Keratinocyte (primary cell): ENCODE results near the gene FSIP1. TPM values are rescaled to one million over a fixed set of nuclear protein-coding genes. Genes with fewer than 3 reads are reported as not detected.
A peak's percentile ranks its signal among the peaks of the same experiment; 100 is the strongest.

Source experiments
- DNase-seq: peaks from one replicate; pipeline ENCODE4 v3.0.0-alpha.2; 2011; ENCODE audit warnings: low read depth, missing footprints, low spot score
- FAIRE-seq: peaks from 2 replicates; lab custom pipeline; 2011; peaks lifted over from hg19 to GRCh38; lab: Jason Lieb, UNC
- H2AFZ ChIP-seq: 2 replicates; pipeline ENCODE4 v1.6.0; 2012; ENCODE audit warnings: low read length, control low read depth, inconsistent platforms; ENCODE audit not compliant: control insufficient read depth
- H3K27ac ChIP-seq: 2 replicates; pipeline ENCODE4 v1.5.1; 2011; ENCODE audit warnings: low read length; ENCODE audit not compliant: control insufficient read depth, insufficient read depth
- H3K27me3 ChIP-seq: 3 replicates; pipeline ENCODE4 v1.6.0; 2011; ENCODE audit warnings: low read length; ENCODE audit not compliant: control insufficient read depth, insufficient read depth; ENCODE audit errors: extremely low read depth
- H3K36me3 ChIP-seq, 2 experiments: 2 replicates in 1 of 2; 3 replicates in 1 of 2; pipeline ENCODE4 v1.5.1; 2011; ENCODE audit warnings: low read length in 2 of 2, mild to moderate bottlenecking in 1 of 2; ENCODE audit not compliant: control insufficient read depth in 2 of 2, insufficient read depth in 2 of 2; ENCODE audit errors: extremely low read depth in 1 of 2
- H3K4me1 ChIP-seq: 3 replicates; pipeline ENCODE4 v1.5.1; 2011; ENCODE audit warnings: low read length; ENCODE audit not compliant: control insufficient read depth, insufficient read depth; ENCODE audit errors: extremely low read depth
- H3K4me2 ChIP-seq: 3 replicates; pipeline ENCODE4 v1.6.0; 2011; ENCODE audit warnings: low read depth, low read length; ENCODE audit not compliant: control insufficient read depth, insufficient read depth; ENCODE audit errors: extremely low read depth
- H3K4me3 ChIP-seq, 3 experiments: fragments of 200-600 bp in 1 of 3; sonication (generic) in 1 of 3; 2 replicates in 2 of 3; 3 replicates in 1 of 3; pipeline ENCODE4 v1.5.1; 2011 to 2016; ENCODE audit warnings: low read length in 3 of 3, mild to moderate bottlenecking in 3 of 3, control low read depth in 2 of 3, inconsistent platforms in 1 of 3, low read depth in 1 of 3, mixed read lengths in 1 of 3, mixed run types in 1 of 3, moderate library complexity in 1 of 3; ENCODE audit not compliant: control insufficient read depth in 2 of 3, insufficient read depth in 2 of 3; ENCODE audit errors: extremely low read depth in 1 of 3
- H3K79me2 ChIP-seq: 2 replicates; pipeline ENCODE4 v1.6.0; 2012; ENCODE audit warnings: low read length; ENCODE audit not compliant: control insufficient read depth, insufficient read depth
- H3K9ac ChIP-seq: 3 replicates; pipeline ENCODE4 v1.6.0; 2011; ENCODE audit warnings: low read length; ENCODE audit not compliant: control insufficient read depth, insufficient read depth; ENCODE audit errors: extremely low read depth
- H3K9me1 ChIP-seq: 3 replicates; pipeline ENCODE4 v1.6.0; 2011; ENCODE audit warnings: low read length; ENCODE audit not compliant: control insufficient read depth, insufficient read depth; ENCODE audit errors: extremely low read depth
- H3K9me3 ChIP-seq: 2 replicates; pipeline ENCODE4 v1.5.1; 2012; ENCODE audit warnings: low read depth, low read length; ENCODE audit not compliant: control insufficient read depth
- H4K20me1 ChIP-seq: 3 replicates; pipeline ENCODE4 v1.6.0; 2011; ENCODE audit warnings: low read length; ENCODE audit not compliant: control insufficient read depth, insufficient read depth; ENCODE audit errors: extremely low read depth
- EZH2 ChIP-seq: IDR thresholded peaks from one replicate; pipeline ENCODE4 v1.6.1; 2012; ENCODE audit warnings: inconsistent platforms, mild to moderate bottlenecking, low read length, moderate library complexity
- dilution Hi-C: fragments of 300-500 bp; cut with MboI; formaldehyde crosslinking; loops from one replicate; pipeline ENCODE4 v1.7.0; 2020; ENCODE audit warnings: low sequenced_read_pairs; ENCODE audit not compliant: extremely low pct_ligation_motif_present
- polyA plus RNA-seq, 5 experiments: library from polyadenylated mRNA; depleted of rRNA in 3 of 5; stranded (reverse) in 3 of 5; stranded (forward) in 1 of 5; unstranded in 1 of 5; fragments of >200 nt; gene quantifications; 1 replicate in 1 of 5; 2 replicates in 3 of 5; 3 replicates in 1 of 5; pipeline versions ENCODE4 v1.2.1 to v1.2.3, GENCODE V29; 2011 to 2012; ENCODE audit warnings: missing spikeins in 2 of 5, low read depth in 1 of 5, low replicate concordance in 1 of 5
- TF ChIP-seq, protein P1 (sequence below), 3 experiments: IDR thresholded peaks in 1 of 3; conservative IDR thresholded peaks in 1 of 3; optimal IDR thresholded peaks in 1 of 3; 2 replicates in 2 of 3; 3 replicates in 1 of 3; pipeline versions ENCODE3 to v1.5.1; 2011; ENCODE audit warnings: low read length in 3 of 3, mild to moderate bottlenecking in 3 of 3, moderate library complexity in 2 of 3, control low read depth in 1 of 3, inconsistent platforms in 1 of 3; ENCODE audit not compliant: insufficient read depth in 2 of 3; ENCODE audit errors: extremely low read depth in 1 of 3

Gene FSIP1
- polyA plus RNA-seq, 1 donor (not counting 4 experiments of a cell fraction or from before 2014, with no cell fraction given), result 1.5 TPM

DNA sequence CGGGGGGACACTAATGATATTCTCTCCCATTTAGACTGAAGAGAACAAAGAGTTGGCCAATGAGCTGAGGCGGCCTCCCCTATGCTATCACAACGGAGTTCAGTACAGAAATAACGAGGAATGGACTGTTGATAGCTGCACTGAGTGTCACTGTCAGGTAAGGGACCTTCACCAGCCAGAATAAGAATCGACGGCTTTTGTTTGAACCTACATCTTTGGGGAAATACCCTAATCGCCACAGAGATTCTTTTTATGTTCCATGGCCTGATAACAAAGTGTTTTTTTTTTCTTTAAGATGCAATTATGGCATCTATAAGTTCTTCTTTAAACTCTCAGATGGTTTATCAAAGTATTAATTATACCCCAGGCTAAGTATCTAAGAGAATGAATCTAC, 198.4 kb downstream of the FSIP1 start:
- Histone ChIP-seq H3K9me3 (no peaks in the 10 kb centered on the region), H3K27ac (peak overlapping the region; percentile 36), H3K4me3 (peak overlapping the region in 2 of 3 experiments; percentile 27 to 63), H3K36me3 (peaks cover 42 to 69% of the 10 kb centered on the region in 2 experiments), H3K79me2 (peaks cover 29% of the 10 kb centered on the region), H3K27me3 (no peaks in the 10 kb centered on the region), H3K9me1 (no peaks in the 10 kb centered on the region), H2AFZ (no peak overlapping the region), H4K20me1 (peaks cover 64% of the 10 kb centered on the region), H3K9ac (peak overlapping the region; percentile 34), H3K4me2 (peak overlapping the region; percentile 52), H3K4me1 (peaks cover 21% of the 10 kb centered on the region)
- dilution Hi-C loops, result no loop called here
- no peak for TF ChIP-seq EZH2
- TF ChIP-seq, protein P1, sequence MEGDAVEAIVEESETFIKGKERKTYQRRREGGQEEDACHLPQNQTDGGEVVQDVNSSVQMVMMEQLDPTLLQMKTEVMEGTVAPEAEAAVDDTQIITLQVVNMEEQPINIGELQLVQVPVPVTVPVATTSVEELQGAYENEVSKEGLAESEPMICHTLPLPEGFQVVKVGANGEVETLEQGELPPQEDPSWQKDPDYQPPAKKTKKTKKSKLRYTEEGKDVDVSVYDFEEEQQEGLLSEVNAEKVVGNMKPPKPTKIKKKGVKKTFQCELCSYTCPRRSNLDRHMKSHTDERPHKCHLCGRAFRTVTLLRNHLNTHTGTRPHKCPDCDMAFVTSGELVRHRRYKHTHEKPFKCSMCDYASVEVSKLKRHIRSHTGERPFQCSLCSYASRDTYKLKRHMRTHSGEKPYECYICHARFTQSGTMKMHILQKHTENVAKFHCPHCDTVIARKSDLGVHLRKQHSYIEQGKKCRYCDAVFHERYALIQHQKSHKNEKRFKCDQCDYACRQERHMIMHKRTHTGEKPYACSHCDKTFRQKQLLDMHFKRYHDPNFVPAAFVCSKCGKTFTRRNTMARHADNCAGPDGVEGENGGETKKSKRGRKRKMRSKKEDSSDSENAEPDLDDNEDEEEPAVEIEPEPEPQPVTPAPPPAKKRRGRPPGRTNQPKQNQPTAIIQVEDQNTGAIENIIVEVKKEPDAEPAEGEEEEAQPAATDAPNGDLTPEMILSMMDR (optimal IDR thresholded peaks at IDR 0.05 in 1 of 3, IDR thresholded peaks at IDR 0.05 in 1 of 3, conservative IDR thresholded peaks at IDR 0.05 in 1 of 3; ENCODE audit: extremely low read depth in 1 of 3, insufficient read depth in 2 of 3, low read length in 3 of 3), result no peak
- FAIRE-seq (no peak), DNase-seq (peak; percentile 30)

DNA sequence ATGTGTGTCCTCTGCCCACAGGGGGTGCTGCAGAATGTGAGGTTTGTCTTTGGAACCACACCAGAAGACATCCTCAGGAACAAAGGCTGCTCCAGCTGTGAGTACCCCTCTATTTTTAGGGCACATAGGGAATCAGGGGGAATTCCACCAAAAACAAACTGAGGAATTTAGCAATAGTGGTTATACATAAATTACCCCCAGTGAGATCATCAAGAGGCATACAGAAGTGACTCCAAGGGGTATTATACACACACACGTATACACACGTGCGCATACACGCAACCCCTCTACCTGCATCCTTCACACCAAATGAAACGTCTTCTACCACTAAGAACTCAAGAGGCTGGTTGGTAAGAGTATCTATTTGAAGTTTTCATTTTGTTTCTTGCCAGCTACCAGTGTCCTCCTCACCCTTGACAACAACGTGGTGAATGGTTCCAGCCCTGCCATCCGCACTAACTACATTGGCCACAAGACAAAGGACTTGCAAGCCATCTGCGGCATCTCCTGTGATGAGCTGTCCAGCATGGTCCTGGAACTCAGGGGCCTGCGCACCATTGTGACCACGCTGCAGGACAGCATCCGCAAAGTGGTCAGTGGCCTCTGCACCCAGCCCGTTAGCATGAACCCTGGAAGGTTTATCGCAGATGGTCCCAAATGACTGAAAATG, 198.9 kb downstream of the FSIP1 start:
- dilution Hi-C loops, result no loop called here
- Histone ChIP-seq H3K9me1 (no peaks in the 10 kb centered on the region), H3K36me3 (peaks cover 39 to 64% of the 10 kb centered on the region in 2 experiments), H3K4me1 (peaks cover 26% of the 10 kb centered on the region), H3K4me3 (peak overlapping the region in 2 of 3 experiments; percentile 41 to 63), H3K9ac (peak overlapping the region; percentile 34), H3K9me3 (no peaks in the 10 kb centered on the region), H3K27me3 (no peaks in the 10 kb centered on the region), H2AFZ (no peak overlapping the region), H3K79me2 (peaks cover 29% of the 10 kb centered on the region), H4K20me1 (peaks cover 59% of the 10 kb centered on the region), H3K27ac (peak overlapping the region; percentile 36), H3K4me2 (peak overlapping the region; percentile 52)
- DNase-seq, result peak; percentile 56
- TF ChIP-seq, protein P1 (optimal IDR thresholded peaks at IDR 0.05 in 1 of 3, IDR thresholded peaks at IDR 0.05 in 1 of 3, conservative IDR thresholded peaks at IDR 0.05 in 1 of 3; ENCODE audit: extremely low read depth in 1 of 3, insufficient read depth in 2 of 3, low read length in 3 of 3), result peak in 2 of 3 experiments; percentile 49 to 54
- TF ChIP-seq EZH2, result no peak
- FAIRE-seq, result peak; percentile 58
